ENCODE measurements around the gene ASIC3.

ASIC3 gene

GRCh38 chr7:151068069-151068773, 19.9 kb downstream of the ASIC3 start:
- in situ Hi-C loops (cut with MboI; ENCODE audit: low sequenced_read_pairs, unreplicated experiment): no loop called here
- TF ChIP-seq CTCF (IDR thresholded peaks at IDR 0.05; ENCODE audit: borderline replicate concordance, control extremely low read depth, extremely low read depth, insufficient read depth, missing control alignments): no peak
- no peak for DNase-seq (ENCODE audit: low spot score)

GRCh38 chr7:151069841-151070573, 21.7 kb downstream of the ASIC3 start:
- no peak for DNase-seq (ENCODE audit: low spot score)
- in situ Hi-C loops (cut with MboI; ENCODE audit: low sequenced_read_pairs, unreplicated experiment): no loop called here
- TF ChIP-seq CTCF (IDR thresholded peaks at IDR 0.05; ENCODE audit: borderline replicate concordance, control extremely low read depth, extremely low read depth, insufficient read depth, missing control alignments): no peak

GRCh38 chr7:151070574-151070960, 22.2 kb downstream of the ASIC3 start:
- TF ChIP-seq CTCF (IDR thresholded peaks at IDR 0.05; ENCODE audit: borderline replicate concordance, control extremely low read depth, extremely low read depth, insufficient read depth, missing control alignments): no peak
- in situ Hi-C loops (cut with MboI; ENCODE audit: low sequenced_read_pairs, unreplicated experiment): no loop called here
- DNase-seq (ENCODE audit: low spot score): no peak

GRCh38 chr7:151071032-151071866, 22.9 kb downstream of the ASIC3 start:
- no peak for TF ChIP-seq CTCF (IDR thresholded peaks at IDR 0.05; ENCODE audit: borderline replicate concordance, control extremely low read depth, extremely low read depth, insufficient read depth, missing control alignments)
- in situ Hi-C loops (cut with MboI; ENCODE audit: low sequenced_read_pairs, unreplicated experiment): no loop called here
- DNase-seq (ENCODE audit: low spot score): no peak

- DNase-seq (ENCODE audit: low spot score): no peak
- TF ChIP-seq CTCF (IDR thresholded peaks at IDR 0.05; ENCODE audit: borderline replicate concordance, control extremely low read depth, extremely low read depth, insufficient read depth, missing control alignments): no peak
- in situ Hi-C loops (cut with MboI; ENCODE audit: low sequenced_read_pairs, unreplicated experiment): no loop called here
These were observed 25.7 kb downstream of the ASIC3 start for GRCh38 chr7:151073990-151074389.

- in situ Hi-C loops (cut with MboI; ENCODE audit: low sequenced_read_pairs, unreplicated experiment): no loop called here
- no peak for TF ChIP-seq CTCF (IDR thresholded peaks at IDR 0.05; ENCODE audit: borderline replicate concordance, control extremely low read depth, extremely low read depth, insufficient read depth, missing control alignments)
These were observed 26.7 kb downstream of the ASIC3 start for GRCh38 chr7:151074817-151075661.

More at GRCh38 chr7:151074817-151075661, 26.7 kb downstream of the ASIC3 start:
- DNase-seq (ENCODE audit: low spot score): no peak

All from GM13976 (cell line).